HG03139 (cell line): Measurements from ENCODE around the gene PSMA1.
"Not testable (repeated sequence)": the region's sequence is repeated elsewhere in the genome, so short reads cannot be mapped to it uniquely, and the experiment has no call there.

Experiments
- ATAC-seq: cut with Tn5 transposase; IDR thresholded peaks from one replicate; pipeline ENCODE4 v1.9.1; 2021; ENCODE audit not compliant: unreplicated experiment

Gene PSMA1

DNA sequence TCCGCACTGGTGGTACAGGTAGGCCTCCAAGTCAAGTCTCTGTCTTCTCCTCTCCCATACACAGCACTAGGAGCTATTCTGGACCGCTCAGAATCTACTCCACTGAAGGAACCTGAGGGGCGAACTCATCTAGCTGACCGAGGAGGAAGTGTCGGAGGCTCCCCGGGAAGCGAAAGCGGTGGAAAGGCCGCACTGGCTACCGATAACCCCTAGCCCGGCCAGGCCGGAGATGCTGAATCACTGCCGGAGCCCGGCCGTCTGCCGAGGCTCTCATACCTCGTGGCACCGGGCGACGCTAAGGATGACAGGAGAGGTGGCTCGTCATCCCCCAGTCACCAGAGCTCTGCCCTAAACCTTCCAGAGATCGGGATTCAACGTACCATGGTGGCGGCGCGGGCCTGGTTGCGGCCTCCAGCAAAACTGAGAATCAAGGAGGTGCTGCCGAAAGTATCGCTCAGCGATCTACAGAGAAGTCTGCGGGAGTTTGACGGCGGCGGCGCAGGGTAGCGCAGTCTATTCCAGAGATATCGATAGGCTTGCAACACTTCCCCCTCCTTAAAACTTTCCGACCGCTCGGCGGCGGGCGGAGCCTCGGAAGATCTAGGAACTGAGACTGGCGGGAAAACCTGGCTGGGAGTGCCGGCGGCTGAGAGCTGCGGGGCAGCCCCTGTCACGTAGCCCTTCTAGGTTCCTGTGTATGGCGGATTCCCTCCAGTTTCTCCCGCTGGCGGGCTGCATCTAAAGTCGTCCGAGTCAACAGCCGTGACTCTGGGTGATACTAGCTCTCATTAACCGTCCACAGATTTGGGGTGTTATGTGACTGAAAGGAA is at the start of gene PSMA1:
TSS of gene PSMA1 (minus strand) at position 470 of the 830 bp plus-strand sequence. CDS start at position 383, 87 bp downstream.
- peak; percentile 91 for ATAC-seq

- not testable (repeated sequence) for ATAC-seq
Measured at GRCh38 chr11:14569516-14569915, 49.3 kb upstream of the PSMA1 start.

DNA sequence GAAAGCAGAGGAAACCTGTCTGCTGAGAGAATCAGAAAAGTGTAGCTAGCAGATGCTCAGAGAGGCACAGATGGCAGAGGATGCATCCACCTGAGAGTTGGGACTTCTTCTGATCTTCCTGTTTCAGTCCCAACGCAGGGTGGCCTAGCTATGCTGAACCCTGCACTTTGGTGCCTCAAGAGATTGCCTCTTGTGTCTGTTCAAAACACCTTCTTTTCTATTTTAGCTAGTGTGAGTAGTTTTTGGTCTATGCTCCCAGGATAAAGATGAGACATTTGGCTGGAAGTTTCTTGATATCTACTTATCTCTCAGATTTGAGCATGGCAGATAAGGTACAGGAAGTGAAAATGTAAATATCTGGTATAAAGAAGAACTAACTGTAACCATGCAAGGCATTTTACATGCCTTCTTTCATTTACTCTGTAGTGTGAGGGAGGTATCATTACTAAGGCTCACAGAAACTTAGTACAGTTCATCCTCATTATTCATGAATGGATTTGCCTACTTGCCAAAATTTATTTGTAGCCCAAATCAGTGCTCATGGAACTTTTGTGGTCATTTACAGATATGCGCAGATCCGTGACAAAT is 47.0 kb upstream of the PSMA1 start:
- ATAC-seq: no peak

GRCh38 chr11:14566331-14567063 is 46.3 kb upstream of the PSMA1 start:
- no peak for ATAC-seq

GRCh38 chr11:14565845-14566244 is 45.7 kb upstream of the PSMA1 start:
- no peak for ATAC-seq

DNA sequence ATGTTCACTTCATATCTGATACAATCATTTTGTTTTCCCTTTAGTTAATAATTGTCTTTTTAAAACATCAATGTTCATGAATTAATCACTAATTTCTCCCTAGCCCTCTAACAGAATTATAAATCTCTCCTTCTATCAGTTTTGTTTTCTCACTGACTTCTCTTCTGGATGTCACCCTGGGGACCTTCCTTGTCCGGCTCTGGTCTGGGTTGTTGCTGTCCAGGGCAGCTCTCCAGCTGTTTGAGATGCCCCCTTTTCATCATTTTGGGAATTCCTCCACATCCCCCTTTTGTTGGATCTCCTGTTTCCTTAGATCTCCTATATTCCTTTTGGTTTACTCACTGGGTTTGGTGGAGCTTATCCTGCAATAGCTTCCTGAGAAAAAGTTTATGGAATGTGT is 35.6 kb upstream of the PSMA1 start:
- no peak for ATAC-seq

GRCh38 chr11:14554959-14555358 is 34.8 kb upstream of the PSMA1 start:
- ATAC-seq: no peak

DNA sequence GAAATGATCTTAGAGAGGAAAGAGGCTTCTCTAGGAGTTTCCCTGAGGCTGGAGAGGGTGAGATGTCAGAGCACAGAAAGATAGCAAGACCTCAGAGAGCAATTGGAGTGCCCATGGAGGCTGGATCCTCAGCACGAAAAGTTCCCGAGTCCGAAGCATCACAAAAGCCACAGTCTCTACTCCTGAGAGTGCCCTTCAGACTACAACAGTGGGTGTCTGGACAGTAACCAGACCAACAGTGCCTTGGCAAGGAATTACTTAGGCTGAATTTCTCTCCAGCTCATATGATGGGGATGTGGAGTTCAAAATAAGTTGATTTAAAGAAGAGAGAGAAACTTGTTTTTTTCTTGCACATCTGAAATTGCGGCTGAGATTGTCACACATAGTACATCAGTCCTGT is 31.9 kb upstream of the PSMA1 start:
- ATAC-seq: no peak

- no peak for ATAC-seq
Measured at GRCh38 chr11:14551380-14551779, 31.2 kb upstream of the PSMA1 start.

DNA sequence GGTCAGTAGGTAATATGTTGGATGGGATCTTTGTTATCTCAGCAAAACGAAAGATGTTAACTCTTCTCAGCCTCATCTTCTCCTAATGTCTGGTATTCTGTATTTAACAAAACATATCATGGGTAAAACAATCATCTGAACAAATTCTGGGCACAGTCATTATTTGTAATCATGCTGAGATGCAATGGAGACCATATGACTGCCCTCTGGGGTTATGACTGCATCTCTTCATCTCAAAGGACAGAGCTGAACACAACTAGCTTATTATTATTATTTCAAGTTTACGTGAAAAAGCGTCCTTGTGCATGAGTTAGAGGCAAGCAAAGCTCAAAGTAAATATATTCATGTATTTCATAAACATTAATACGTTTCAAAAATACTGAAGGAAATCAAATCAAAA is 29.7 kb upstream of the PSMA1 start:
- no peak for ATAC-seq

- no peak for ATAC-seq
Measured at GRCh38 chr11:14547440-14547839, 27.3 kb upstream of the PSMA1 start.

- no peak for ATAC-seq
Measured at GRCh38 chr11:14546672-14547071, 26.5 kb upstream of the PSMA1 start.

- ATAC-seq: peak; percentile 55
Measured at GRCh38 chr11:14544611-14545010, 24.4 kb upstream of the PSMA1 start.

GRCh38 chr11:14543260-14543659 is 23.1 kb upstream of the PSMA1 start:
- ATAC-seq: no peak

GRCh38 chr11:14542324-14542723 is 22.1 kb upstream of the PSMA1 start:
- ATAC-seq: no peak

DNA sequence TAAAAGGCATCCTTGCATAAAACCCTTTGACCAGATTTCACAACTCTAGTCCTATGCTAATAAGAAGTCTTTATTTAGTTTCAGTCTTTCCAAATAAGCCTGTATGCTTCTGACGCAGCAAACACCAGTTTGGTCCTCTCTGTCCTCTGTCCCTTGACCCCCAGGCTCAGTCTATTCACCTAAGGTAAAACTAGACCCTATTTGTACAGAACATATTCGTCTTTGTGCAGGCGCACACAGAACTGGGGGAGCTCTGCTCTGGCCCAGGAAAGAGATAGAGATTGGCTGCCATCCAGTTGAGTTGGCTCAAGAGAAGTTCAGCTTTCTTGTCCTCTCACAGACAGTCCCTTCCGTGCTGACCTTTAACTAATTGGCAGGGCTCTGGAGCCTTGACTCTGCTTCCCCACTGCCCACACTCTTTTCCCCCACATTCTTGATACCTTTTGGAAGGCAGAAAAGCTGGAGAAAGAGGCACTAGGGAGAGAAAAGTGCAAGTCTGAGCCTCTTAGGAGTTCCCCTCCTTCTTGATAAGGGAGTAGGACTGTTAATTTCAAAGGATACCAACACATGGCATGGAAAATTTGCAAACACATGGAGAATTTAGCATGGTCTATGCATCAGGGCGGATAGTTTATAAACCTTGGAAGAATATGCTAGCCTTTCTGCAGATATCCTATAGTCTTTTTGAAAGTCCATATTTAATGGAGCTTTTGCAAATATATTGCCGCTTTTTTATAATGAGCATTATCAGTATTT is 21.2 kb upstream of the PSMA1 start:
- no peak for ATAC-seq

DNA sequence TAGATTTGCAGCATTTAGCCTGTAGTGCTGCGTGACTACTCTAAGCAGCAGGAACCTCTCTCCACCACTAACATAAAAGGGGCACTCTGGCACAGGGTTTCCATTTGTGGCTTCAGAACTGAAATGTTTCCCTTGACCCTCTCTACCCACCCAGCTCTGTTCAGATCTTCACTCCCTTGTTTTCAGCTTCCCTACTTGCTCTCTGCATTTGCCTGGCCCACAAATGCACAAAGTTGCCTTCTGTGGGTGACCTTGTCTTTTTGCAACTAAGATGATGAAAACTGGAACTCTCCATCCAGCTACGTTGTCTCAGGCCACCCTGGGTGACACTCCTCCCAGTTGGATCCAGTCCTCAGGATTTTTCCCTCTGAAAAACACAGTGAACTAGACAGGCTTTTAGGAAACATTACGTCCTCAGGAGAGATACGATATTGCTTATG is 19.8 kb upstream of the PSMA1 start:
- no peak for ATAC-seq

GRCh38 chr11:14538926-14539554 is 18.9 kb upstream of the PSMA1 start:
- ATAC-seq: no peak

- ATAC-seq: no peak
Measured at GRCh38 chr11:14538271-14538925, 18.2 kb upstream of the PSMA1 start.

GRCh38 chr11:14537134-14537599 is 17.0 kb upstream of the PSMA1 start:
- ATAC-seq: peak; percentile 63
